ENCODE data around the gene PNLDC1.
A peak's percentile ranks its signal among the peaks of the same experiment; 100 is the strongest.
"Not testable (repeated sequence)": the region's sequence is repeated elsewhere in the genome, so short reads cannot be mapped to it uniquely, and the experiment has no call there.

PNLDC1 gene

GRCh38 chr6:159821726-159822125, 21.6 kb downstream of the PNLDC1 start:
- DNase-seq, result no peak

- DNase-seq, result no peak
Observed at GRCh38 chr6:159823953-159824352, 23.9 kb downstream of the PNLDC1 start.

- not testable (repeated sequence) for DNase-seq
Observed at GRCh38 chr6:159824690-159825089, 24.6 kb downstream of the PNLDC1 start.

- no peak for DNase-seq
Observed at GRCh38 chr6:159826004-159826403, 25.9 kb downstream of the PNLDC1 start.

- no peak for DNase-seq
Observed at GRCh38 chr6:159826968-159827647, 27.0 kb downstream of the PNLDC1 start.

GRCh38 chr6:159828074-159828473, 28.0 kb downstream of the PNLDC1 start:
- DNase-seq, result no peak

- no peak for DNase-seq
Observed at GRCh38 chr6:159829526-159829925, 29.4 kb downstream of the PNLDC1 start.

GRCh38 chr6:159830501-159831372, 30.7 kb downstream of the PNLDC1 start:
- DNase-seq, result no peak

GRCh38 chr6:159831373-159831679, 31.2 kb downstream of the PNLDC1 start:
- DNase-seq, result no peak

GRCh38 chr6:159832946-159833345, 32.9 kb downstream of the PNLDC1 start:
- DNase-seq, result no peak

- DNase-seq, result no peak
Observed at GRCh38 chr6:159833556-159833955, 33.5 kb downstream of the PNLDC1 start.

- no peak for DNase-seq
Observed at GRCh38 chr6:159833997-159834603, 34.0 kb downstream of the PNLDC1 start.

- DNase-seq, result no peak
Observed at GRCh38 chr6:159836718-159837490, 36.8 kb downstream of the PNLDC1 start.

- DNase-seq, result no peak
Observed at GRCh38 chr6:159837511-159837910, 37.4 kb downstream of the PNLDC1 start.

- no peak for DNase-seq
Observed at GRCh38 chr6:159838020-159838744, 38.1 kb downstream of the PNLDC1 start.

GRCh38 chr6:159842035-159842434, 42.0 kb downstream of the PNLDC1 start:
- DNase-seq, result no peak

- peak; percentile 28 for DNase-seq
Observed at GRCh38 chr6:159844737-159845645, 44.9 kb downstream of the PNLDC1 start.

GRCh38 chr6:159848552-159848951, 48.5 kb downstream of the PNLDC1 start:
- DNase-seq, result not testable (repeated sequence)

GRCh38 chr6:159849851-159850250, 49.8 kb downstream of the PNLDC1 start:
- not testable (repeated sequence) for DNase-seq

GRCh38 chr6:159852877-159853276, 52.8 kb downstream of the PNLDC1 start:
- peak; percentile 29 for DNase-seq

- DNase-seq, result no peak
Observed at GRCh38 chr6:159853754-159854153, 53.7 kb downstream of the PNLDC1 start.

All from DMS153 (cell line).